ENCODE data around the gene DPEP1.

DPEP1 gene

DNA sequence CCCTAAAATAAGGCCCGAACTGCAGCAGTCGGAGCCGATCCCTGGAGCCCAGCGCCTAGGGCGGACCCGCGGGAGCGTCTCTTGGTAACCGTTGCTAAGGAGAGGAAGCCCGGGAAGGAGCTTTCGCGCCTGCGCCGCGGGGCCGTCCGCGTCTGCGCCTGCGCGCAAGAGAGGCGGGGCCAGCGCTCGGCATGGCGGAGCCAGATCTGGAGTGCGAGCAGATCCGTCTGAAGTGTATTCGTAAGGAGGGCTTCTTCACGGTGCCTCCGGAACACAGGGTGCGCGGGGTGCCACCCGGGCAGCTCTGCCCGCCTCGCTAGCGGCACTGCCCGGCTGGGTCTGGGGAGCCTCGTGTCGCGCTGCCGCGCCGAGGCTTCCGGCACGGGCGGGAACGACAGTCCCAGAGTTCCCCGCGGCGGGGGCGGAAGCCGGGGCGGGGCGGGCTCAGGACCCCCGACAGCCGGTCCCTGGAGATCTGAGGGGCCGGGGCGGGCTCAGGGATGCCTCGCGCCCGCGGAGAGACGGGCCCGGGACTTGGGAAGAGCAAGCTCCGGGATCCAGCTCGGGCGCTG, 73.2 kb downstream of the DPEP1 start, which contains the start of gene CDK10:
TSS of gene CDK10 (plus strand) at position 170 of the 572 bp plus-strand sequence. CDS start at position 192, 22 bp downstream.
- peak within 1 kb of the TSS; percentile 76 for H3K27ac ChIP-seq (ENCODE audit: low read depth, low read length)
- H3K27me3 ChIP-seq (ENCODE audit: control insufficient read depth in 1 of 2, insufficient read depth in 2 of 2, low read length in 2 of 2): no peaks in the 10 kb centered on the region
- peaks cover 14 to 24% of the 10 kb centered on the region in 2 donors for H3K36me3 ChIP-seq (ENCODE audit: control insufficient read depth in 1 of 2, insufficient read depth in 2 of 2, low read length in 2 of 2)
- peak within 1 kb of the TSS; percentile 82 to 89 for H3K4me3 ChIP-seq (ENCODE audit: low read depth in 1 of 2, low read length in 2 of 2)
- H3K9me3 ChIP-seq (ENCODE audit: control insufficient read depth in 1 of 2, low read length in 2 of 2): no peaks in the 10 kb centered on the region
- H3K9ac ChIP-seq (ENCODE audit: low read depth in 1 of 2, low read length in 2 of 2): peak within 1 kb of the TSS; percentile 62 to 80
- H3K4me1 ChIP-seq (ENCODE audit: control insufficient read depth in 1 of 2, insufficient read depth in 2 of 2, low read length in 2 of 2): peaks cover 7 to 15% of the 10 kb centered on the region in 2 donors

DNA sequence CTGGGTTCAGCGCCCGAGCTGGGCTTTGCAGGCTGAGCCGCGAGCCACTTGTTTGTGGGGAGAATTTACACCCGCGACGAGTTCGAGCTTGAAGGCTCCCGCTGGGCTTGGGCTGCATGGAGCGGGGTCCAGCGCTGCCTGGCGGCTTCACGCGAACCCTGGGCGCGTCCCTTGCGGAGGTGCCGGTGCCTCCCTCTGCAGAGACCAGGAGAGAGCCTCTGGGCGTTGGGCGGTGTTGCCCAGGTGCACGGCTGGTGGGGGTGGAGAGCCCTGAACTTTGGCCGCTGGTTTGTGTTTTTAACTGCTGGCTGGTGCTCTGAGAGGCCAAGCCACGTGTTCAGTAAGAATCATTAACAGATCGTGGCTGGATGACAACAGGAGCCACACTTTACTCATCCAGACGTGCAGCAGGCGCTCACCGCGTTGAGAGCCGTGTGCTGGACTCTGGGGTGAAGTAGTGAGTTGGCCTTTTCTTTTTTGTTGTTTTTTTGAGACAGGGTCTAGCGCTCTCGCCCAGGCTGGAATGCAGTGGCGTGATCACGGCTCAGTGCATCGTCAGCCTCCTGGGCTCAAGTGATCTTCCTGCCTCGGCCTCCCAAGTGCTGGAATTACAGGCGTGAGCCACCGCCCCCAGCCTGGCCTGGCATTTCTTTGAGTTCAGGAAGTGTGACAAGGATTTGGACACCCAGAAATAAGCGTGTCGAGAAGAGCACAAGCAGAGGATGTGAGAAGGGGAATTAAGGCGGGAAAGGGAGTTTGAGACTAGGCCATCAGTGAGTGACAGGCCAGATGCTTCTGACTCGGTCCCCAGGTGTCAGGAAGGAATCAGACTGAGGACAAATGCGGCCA, 73.9 kb downstream of the DPEP1 start:
- H3K27me3 ChIP-seq (ENCODE audit: control insufficient read depth in 1 of 2, insufficient read depth in 2 of 2, low read length in 2 of 2): no peaks in the 10 kb centered on the region
- peaks cover 20 to 31% of the 10 kb centered on the region in 2 donors for H3K36me3 ChIP-seq (ENCODE audit: control insufficient read depth in 1 of 2, insufficient read depth in 2 of 2, low read length in 2 of 2)
- peaks cover 7 to 15% of the 10 kb centered on the region in 2 donors for H3K4me1 ChIP-seq (ENCODE audit: control insufficient read depth in 1 of 2, insufficient read depth in 2 of 2, low read length in 2 of 2)
- no peaks in the 10 kb centered on the region for H3K9me3 ChIP-seq (ENCODE audit: control insufficient read depth in 1 of 2, low read length in 2 of 2)
- peak overlapping the region; percentile 76 for H3K27ac ChIP-seq (ENCODE audit: low read depth, low read length)
- H3K4me3 ChIP-seq (ENCODE audit: low read depth in 1 of 2, low read length in 2 of 2): peak overlapping the region; percentile 82 to 89
- H3K9ac ChIP-seq (ENCODE audit: low read depth in 1 of 2, low read length in 2 of 2): peak overlapping the region; percentile 62 to 77

Measured in duodenal mucosa (tissue), 2 donors.